ENCODE measurements around the gene B3GALT2. TPM values are rescaled to one million over a fixed set of nuclear protein-coding genes. Genes with fewer than 3 reads are reported as not detected.

Gene B3GALT2
- total RNA-seq, 1 experiment from 2014 or later: not detected

GRCh38 chr1:193201021-193201420 is 14.6 kb upstream of the B3GALT2 start:
- POLR2A ChIA-PET (ENCODE audit: unreplicated experiment): no interaction called here
- TF ChIP-seq EZH2 (IDR thresholded peaks at IDR 0.05; ENCODE audit: low read depth): no peak
- no peak for TF ChIP-seq CTCF (conservative IDR thresholded peaks at IDR 0.05)
- H3K4me1 ChIP-seq (replicated peaks; ENCODE audit: insufficient read depth): no peaks in the 10 kb centered on the region
- intact Hi-C loops (cut with micrococcal nuclease; ENCODE audit: unreplicated experiment): no loop called here
- no peak overlapping the region for H2AFZ ChIP-seq
- no TSS peak for BruUV-seq (replicated peaks)
- no peaks in the 10 kb centered on the region for H4K20me1 ChIP-seq (ENCODE audit: insufficient read depth)
- H3K27ac ChIP-seq: no peak overlapping the region
- no peaks in the 10 kb centered on the region for H3K27me3 ChIP-seq (ENCODE audit: insufficient read depth, low read depth)
- DNase-seq: no peak
- H3K4me3 ChIP-seq: no peak overlapping the region
- no peaks in the 10 kb centered on the region for H3F3A ChIP-seq (ENCODE audit: insufficient read depth, low read depth)
- CTCF ChIA-PET: no interaction called here
- H3K4me2 ChIP-seq: no peak overlapping the region
- no peaks in the 10 kb centered on the region for H3K9me2 ChIP-seq (ENCODE audit: insufficient read depth)
- no peaks in the 10 kb centered on the region; the same call in 1 of the 2 replicates for H3K79me2 ChIP-seq (ENCODE audit: low read depth)
- no peaks in the 10 kb centered on the region; the same call in 1 of the 2 replicates for H3K36me3 ChIP-seq (ENCODE audit: low read depth)
- no peaks in the 10 kb centered on the region for H3K9me3 ChIP-seq (ENCODE audit: insufficient read depth, low read depth)

GRCh38 chr1:193199940-193200339 is 13.5 kb upstream of the B3GALT2 start:
- intact Hi-C loops (cut with micrococcal nuclease; ENCODE audit: unreplicated experiment): no loop called here
- Histone ChIP-seq H3K9me2 (ENCODE audit: insufficient read depth) (no peaks in the 10 kb centered on the region), H3K27me3 (ENCODE audit: insufficient read depth, low read depth) (no peaks in the 10 kb centered on the region), H4K20me1 (ENCODE audit: insufficient read depth) (no peaks in the 10 kb centered on the region), H3K9me3 (ENCODE audit: insufficient read depth, low read depth) (no peaks in the 10 kb centered on the region), H3K27ac (no peak overlapping the region), H3F3A (ENCODE audit: insufficient read depth, low read depth) (no peaks in the 10 kb centered on the region), H3K4me2 (no peak overlapping the region), H3K36me3 (ENCODE audit: low read depth) (no peaks in the 10 kb centered on the region; the same call in 1 of the 2 replicates), H2AFZ (no peak overlapping the region), H3K4me3 (no peak overlapping the region), H3K4me1 (replicated peaks; ENCODE audit: insufficient read depth) (no peaks in the 10 kb centered on the region), H3K79me2 (ENCODE audit: low read depth) (no peaks in the 10 kb centered on the region; the same call in 1 of the 2 replicates)
- CTCF ChIA-PET: interaction anchor here (0.7 kb wide), 1 partner anchor 54 kb away, joined by 5 read pairs; no protein-coding TSS in a partner anchor
- BruUV-seq (replicated peaks): no TSS peak
- DNase-seq: no peak
- POLR2A ChIA-PET (ENCODE audit: unreplicated experiment): no interaction called here
- TF ChIP-seq CTCF (conservative IDR thresholded peaks at IDR 0.05) (no peak), EZH2 (IDR thresholded peaks at IDR 0.05; ENCODE audit: low read depth) (no peak)

GRCh38 chr1:193192586-193192985 is 6.2 kb upstream of the B3GALT2 start:
- Histone ChIP-seq H3F3A (ENCODE audit: insufficient read depth, low read depth) (no peaks in the 10 kb centered on the region), H3K4me2 (no peak overlapping the region), H3K27me3 (ENCODE audit: insufficient read depth, low read depth) (no peaks in the 10 kb centered on the region), H3K4me3 (no peak overlapping the region), H3K9me3 (ENCODE audit: insufficient read depth, low read depth) (no peaks in the 10 kb centered on the region), H3K79me2 (ENCODE audit: low read depth) (0 out of 2 replicates have a peak, but pooled peaks cover 5% of the 10 kb centered on the region), H3K9me2 (ENCODE audit: insufficient read depth) (no peaks in the 10 kb centered on the region), H4K20me1 (ENCODE audit: insufficient read depth) (no peaks in the 10 kb centered on the region; the same call in 1 of the 2 replicates), H2AFZ (no peak overlapping the region), H3K27ac (no peak overlapping the region), H3K4me1 (replicated peaks; ENCODE audit: insufficient read depth) (no peaks in the 10 kb centered on the region), H3K36me3 (ENCODE audit: low read depth) (no peaks in the 10 kb centered on the region)
- ChIA-PET POLR2A (ENCODE audit: unreplicated experiment) (no interaction called here), CTCF (no interaction called here)
- intact Hi-C loops (cut with micrococcal nuclease; ENCODE audit: unreplicated experiment): no loop called here
- no peak for DNase-seq
- no peak for TF ChIP-seq EZH2 (IDR thresholded peaks at IDR 0.05; ENCODE audit: low read depth)
- no peak for TF ChIP-seq CTCF (conservative IDR thresholded peaks at IDR 0.05)
- BruUV-seq (replicated peaks): no TSS peak
